HepG2 (cell line): ENCODE measurements around the gene GMPPA. TPM values are rescaled to one million over a fixed set of nuclear protein-coding genes. Genes with fewer than 3 reads are reported as not detected.

Source experiments
- ESRRA ChIP-seq: sonication (generic); formaldehyde crosslinking; IDR thresholded peaks from 2 replicates; pipeline ENCODE4 v1.5.1; 2020; ENCODE audit warnings: mild to moderate bottlenecking, low read depth, missing genetic modification reagents
- ETV6 ChIP-seq: sonication (generic); formaldehyde crosslinking; conservative IDR thresholded peaks from 2 replicates; pipeline ENCODE4 v1.4.0; 2020; ENCODE audit warnings: missing genetic modification reagents
- GATAD2A ChIP-seq: IDR thresholded peaks from 2 replicates; pipeline ENCODE4 v1.6.1; 2016
- HIC2 ChIP-seq: sonication (generic); formaldehyde crosslinking; IDR thresholded peaks from 2 replicates; pipeline ENCODE4 v1.9.0; 2022; ENCODE audit warnings: low read depth, missing genetic modification reagents
- MEIS1 ChIP-seq: sonication (generic); formaldehyde crosslinking; IDR thresholded peaks from 2 replicates; pipeline ENCODE4 v1.9.0; 2021; ENCODE audit warnings: mild to moderate bottlenecking, missing genetic modification reagents, moderate library complexity, borderline replicate concordance
- NR3C1 ChIP-seq: sonication (generic); formaldehyde crosslinking; IDR thresholded peaks from 2 replicates; pipeline ENCODE4 v1.4.0; 2020; ENCODE audit warnings: missing genetic modification reagents
- TAF1 ChIP-seq: sonication (generic); formaldehyde crosslinking; IDR thresholded peaks from 2 replicates; pipeline ENCODE4 v1.4.0; 2020; ENCODE audit warnings: missing genetic modification reagents
- ZFP91 ChIP-seq: sonication (generic); formaldehyde crosslinking; IDR thresholded peaks from 2 replicates; pipeline ENCODE4 v1.9.0; 2022; ENCODE audit warnings: missing genetic modification reagents, mild to moderate bottlenecking, borderline replicate concordance
- ZNF280D ChIP-seq: sonication (generic); formaldehyde crosslinking; IDR thresholded peaks from 2 replicates; pipeline ENCODE4 v1.5.1; 2020; ENCODE audit warnings: mild to moderate bottlenecking, missing genetic modification reagents
- ZNF788 ChIP-seq: sonication (generic); formaldehyde crosslinking; IDR thresholded peaks from 2 replicates; pipeline ENCODE4 v1.5.0; 2020; ENCODE audit warnings: mild to moderate bottlenecking, missing genetic modification reagents, borderline replicate concordance
- polyA plus RNA-seq, 8 experiments: library from polyadenylated mRNA; depleted of rRNA in 3 of 8; stranded (reverse) in 7 of 8; unstranded in 1 of 8; fragments of >200 nt; fragmentation: Illumina TruSeq in 4 of 8; extraction: Trizol in 4 of 8; gene quantifications; 2 replicates each; pipeline versions ENCODE4 v1.2.1 to v1.2.3, GENCODE V29; 2011 to 2016; ENCODE audit warnings: low read depth in 4 of 8, missing spikeins in 1 of 8, mixed read lengths in 1 of 8; ENCODE audit not compliant: insufficient read depth in 1 of 8
- total RNA-seq, 5 experiments: library from RNA; depleted of rRNA; stranded (reverse); fragments of >200 nt; fragmentation: Illumina TruSeq; extraction: Trizol; gene quantifications; 2 replicates each; pipeline ENCODE4 v1.2.3, GENCODE V29; 2016; ENCODE audit warnings: low read depth in 1 of 5
- TF ChIP-seq, protein P1 (sequence below): sonication (generic); formaldehyde crosslinking; IDR thresholded peaks from 2 replicates; pipeline ENCODE4 v1.5.0; 2020; ENCODE audit warnings: mild to moderate bottlenecking, missing genetic modification reagents
- TF ChIP-seq, protein P2 (sequence below): sonication (generic); formaldehyde crosslinking; IDR thresholded peaks from 2 replicates; pipeline ENCODE4 v1.4.0; 2020; ENCODE audit warnings: missing genetic modification reagents, borderline replicate concordance

Gene GMPPA
- total and polyA plus RNA-seq, 2 of the 13 experiments (the other 11 are each of a cell fraction or from before 2014, with no cell fraction given) = 81.1 to 106 TPM

DNA sequence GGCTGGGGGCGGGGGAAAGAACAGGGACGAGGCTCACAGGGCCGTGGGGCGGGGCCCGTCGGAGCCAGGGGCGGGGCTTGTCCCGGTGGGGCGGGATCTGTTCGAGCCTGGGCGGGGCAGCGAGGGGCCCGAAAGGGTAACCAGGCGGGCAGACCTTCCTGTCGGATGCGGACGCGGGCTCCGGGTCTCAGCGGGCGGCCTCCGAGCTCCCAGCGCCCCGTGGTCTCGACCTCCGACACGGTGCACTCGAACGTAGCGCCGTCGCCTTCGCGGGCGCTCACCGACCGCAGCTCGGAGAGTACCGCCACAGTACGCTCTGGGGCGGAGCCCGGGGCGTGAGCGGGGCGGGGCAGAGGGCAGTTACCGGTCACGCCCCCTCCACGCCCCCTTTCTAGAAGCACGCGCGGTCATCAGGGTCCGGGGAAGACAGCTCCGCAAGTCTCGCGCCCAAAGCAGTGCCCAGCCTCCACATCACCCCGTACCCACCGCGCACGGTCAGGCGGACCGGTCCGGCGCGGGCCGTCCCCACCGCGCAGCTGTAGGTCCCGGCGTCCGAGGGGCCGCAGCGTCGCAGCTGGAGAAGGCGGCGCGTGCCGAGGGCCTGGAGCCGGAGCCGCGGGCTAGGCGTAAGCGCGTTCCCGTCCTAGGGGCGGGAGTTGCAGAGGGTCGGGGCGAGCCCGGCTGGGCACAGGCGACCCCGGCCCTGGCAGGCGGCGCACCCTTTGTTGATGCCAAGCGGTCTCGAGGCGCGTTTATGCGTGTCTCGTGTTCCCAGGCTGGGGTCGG, 53.9 kb downstream of the GMPPA start (continued):
- TF ChIP-seq, protein P1, sequence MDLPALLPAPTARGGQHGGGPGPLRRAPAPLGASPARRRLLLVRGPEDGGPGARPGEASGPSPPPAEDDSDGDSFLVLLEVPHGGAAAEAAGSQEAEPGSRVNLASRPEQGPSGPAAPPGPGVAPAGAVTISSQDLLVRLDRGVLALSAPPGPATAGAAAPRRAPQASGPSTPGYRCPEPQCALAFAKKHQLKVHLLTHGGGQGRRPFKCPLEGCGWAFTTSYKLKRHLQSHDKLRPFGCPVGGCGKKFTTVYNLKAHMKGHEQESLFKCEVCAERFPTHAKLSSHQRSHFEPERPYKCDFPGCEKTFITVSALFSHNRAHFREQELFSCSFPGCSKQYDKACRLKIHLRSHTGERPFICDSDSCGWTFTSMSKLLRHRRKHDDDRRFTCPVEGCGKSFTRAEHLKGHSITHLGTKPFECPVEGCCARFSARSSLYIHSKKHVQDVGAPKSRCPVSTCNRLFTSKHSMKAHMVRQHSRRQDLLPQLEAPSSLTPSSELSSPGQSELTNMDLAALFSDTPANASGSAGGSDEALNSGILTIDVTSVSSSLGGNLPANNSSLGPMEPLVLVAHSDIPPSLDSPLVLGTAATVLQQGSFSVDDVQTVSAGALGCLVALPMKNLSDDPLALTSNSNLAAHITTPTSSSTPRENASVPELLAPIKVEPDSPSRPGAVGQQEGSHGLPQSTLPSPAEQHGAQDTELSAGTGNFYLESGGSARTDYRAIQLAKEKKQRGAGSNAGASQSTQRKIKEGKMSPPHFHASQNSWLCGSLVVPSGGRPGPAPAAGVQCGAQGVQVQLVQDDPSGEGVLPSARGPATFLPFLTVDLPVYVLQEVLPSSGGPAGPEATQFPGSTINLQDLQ (CRISPR knock-in tag) = peak; percentile 97
- TF ChIP-seq HIC2 (CRISPR knock-in tag) (peak; percentile 55), GATAD2A (peak; percentile 11; the same call in 1 of the 2 replicates), ESRRA (peak; percentile 54; the same call in 1 of the 2 replicates), ZNF788 (CRISPR knock-in tag) (peak; percentile 90), TAF1 (peak; percentile 66), NR3C1 (CRISPR knock-in tag) (no peak), ZNF280D (CRISPR knock-in tag) (peak; percentile 18; the same call in 1 of the 2 replicates), MEIS1 (CRISPR knock-in tag) (peak; percentile 30; the same call in 1 of the 2 replicates), ETV6 (peak; percentile 56; the same call in 1 of the 2 replicates), ZFP91 (CRISPR knock-in tag) (peak; percentile 74)
- TF ChIP-seq, protein P2, sequence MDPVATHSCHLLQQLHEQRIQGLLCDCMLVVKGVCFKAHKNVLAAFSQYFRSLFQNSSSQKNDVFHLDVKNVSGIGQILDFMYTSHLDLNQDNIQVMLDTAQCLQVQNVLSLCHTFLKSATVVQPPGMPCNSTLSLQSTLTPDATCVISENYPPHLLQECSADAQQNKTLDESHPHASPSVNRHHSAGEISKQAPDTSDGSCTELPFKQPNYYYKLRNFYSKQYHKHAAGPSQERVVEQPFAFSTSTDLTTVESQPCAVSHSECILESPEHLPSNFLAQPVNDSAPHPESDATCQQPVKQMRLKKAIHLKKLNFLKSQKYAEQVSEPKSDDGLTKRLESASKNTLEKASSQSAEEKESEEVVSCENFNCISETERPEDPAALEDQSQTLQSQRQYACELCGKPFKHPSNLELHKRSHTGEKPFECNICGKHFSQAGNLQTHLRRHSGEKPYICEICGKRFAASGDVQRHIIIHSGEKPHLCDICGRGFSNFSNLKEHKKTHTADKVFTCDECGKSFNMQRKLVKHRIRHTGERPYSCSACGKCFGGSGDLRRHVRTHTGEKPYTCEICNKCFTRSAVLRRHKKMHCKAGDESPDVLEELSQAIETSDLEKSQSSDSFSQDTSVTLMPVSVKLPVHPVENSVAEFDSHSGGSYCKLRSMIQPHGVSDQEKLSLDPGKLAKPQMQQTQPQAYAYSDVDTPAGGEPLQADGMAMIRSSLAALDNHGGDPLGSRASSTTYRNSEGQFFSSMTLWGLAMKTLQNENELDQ (CRISPR knock-in tag) = no peak
